ENCODE results near the gene ALCAM.

- TF ChIP-seq CTCF (IDR thresholded peaks at IDR 0.05; ENCODE audit: insufficient read depth, low read length), result no peak
- TF ChIP-seq REST (IDR thresholded peaks at IDR 0.05; ENCODE audit: insufficient replicate concordance, low read depth), result no peak
- TF ChIP-seq GABPA (IDR thresholded peaks at IDR 0.05; ENCODE audit: low read depth), result no peak
- no peak for TF ChIP-seq POLR2AphosphoS5 (IDR thresholded peaks at IDR 0.05; ENCODE audit: low read depth)
These were observed 73.4 kb downstream of the ALCAM start for GRCh38 chr3:105440113-105440512.
